Small intestine (tissue), 7 donors: ENCODE results near the gene NOC2L. TPM values are rescaled to one million over a fixed set of nuclear protein-coding genes. Genes with fewer than 3 reads are reported as not detected.

ENCODE experiments used
- DNase-seq, 2 donors: peaks; one replicate each; pipeline versions ENCODE4 v3.0.0 to v3.0.0-alpha.2; 2013
- FAIRE-seq: peaks from 2 replicates; lab custom pipeline; 2012; peaks lifted over from hg19 to GRCh38; lab: Jason Lieb, UNC
- H3K27ac ChIP-seq, 3 donors: one replicate each; pipeline ENCODE4 v1.5.1; 2013; ENCODE audit warnings: low read length in 2 of 3, mild to moderate bottlenecking in 2 of 3, control low read depth in 1 of 3, inconsistent platforms in 1 of 3, low read depth in 1 of 3, moderate library complexity in 1 of 3
- H3K27me3 ChIP-seq, 3 donors: one replicate each; pipeline ENCODE4 v1.6.1; 2013; ENCODE audit warnings: low read length in 3 of 3, inconsistent platforms in 1 of 3; ENCODE audit not compliant: control insufficient read depth in 3 of 3, insufficient read depth in 3 of 3
- H3K36me3 ChIP-seq, 3 donors: one replicate each; pipeline ENCODE4 v1.6.1; 2013; ENCODE audit warnings: low read length in 3 of 3, inconsistent platforms in 1 of 3, low read depth in 1 of 3, mild to moderate bottlenecking in 1 of 3, moderate library complexity in 1 of 3; ENCODE audit not compliant: control insufficient read depth in 3 of 3, insufficient read depth in 2 of 3
- H3K4me1 ChIP-seq, 3 donors: one replicate each; pipeline ENCODE4 v1.6.1; 2013; ENCODE audit warnings: low read length in 2 of 3, inconsistent platforms in 1 of 3, low read depth in 1 of 3, mild to moderate bottlenecking in 1 of 3, moderate library complexity in 1 of 3; ENCODE audit not compliant: control insufficient read depth in 3 of 3, insufficient read depth in 2 of 3
- H3K4me3 ChIP-seq, 3 donors: one replicate each; pipeline ENCODE4 v1.5.1; 2013; ENCODE audit warnings: low read length in 3 of 3, control low read depth in 1 of 3, inconsistent platforms in 1 of 3, low read depth in 1 of 3, mild to moderate bottlenecking in 1 of 3, moderate library complexity in 1 of 3
- H3K9me3 ChIP-seq, 2 donors: one replicate each; pipeline ENCODE4 v1.6.1; 2013; ENCODE audit warnings: low read depth in 1 of 2, low read length in 1 of 2; ENCODE audit not compliant: control insufficient read depth in 2 of 2, insufficient read depth in 1 of 2
- WGBS, 3 donors: extraction: QIAGEN DNeasy Blood & Tissue Kit; methylation state at CpG; one replicate each; pipeline ENCODE4 v1.1.7; 2013; 5-methylcytosine and 5-hydroxymethylcytosine counted together
- polyA plus RNA-seq, 4 donors: library from polyadenylated mRNA; stranded (reverse) in 3 of 4; unstranded in 1 of 4; fragments of 200-250 nt in 3 of 4; fragments of 120-200 nt in 1 of 4; gene quantifications; one replicate each; pipeline versions ENCODE4 v1.2.1 to v1.2.3, GENCODE V29; 2013
- donor health status: healthy with polysubstance abuse.
- donor health status: control.
- donor health status: control.
- donor health status: Bipolar disorder and iron deficiency.
- donor health status: healthy.

Gene NOC2L
- polyA plus RNA-seq, 4 donors, result 34.0 to 69.3 (median 45.4) TPM

DNA sequence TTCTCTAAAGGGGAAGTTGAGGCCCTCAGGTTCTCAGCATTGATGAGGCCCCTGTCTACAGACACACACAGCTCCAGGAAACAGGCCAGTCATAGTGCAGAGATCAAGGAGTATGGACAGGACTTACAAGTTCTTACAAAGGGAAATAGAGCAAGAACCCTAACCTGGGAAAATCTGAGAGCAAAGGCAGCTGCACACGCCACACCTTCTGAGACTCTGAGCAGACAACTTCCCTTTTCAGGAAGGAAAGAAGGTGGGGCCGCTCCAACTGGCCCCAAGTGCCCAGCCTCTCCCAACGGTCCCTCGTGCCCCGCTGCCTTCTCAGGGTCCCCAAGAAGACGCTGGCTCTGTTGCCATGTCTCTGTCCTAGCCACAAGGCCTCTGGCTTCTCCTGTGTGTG, 3.6 kb downstream of the NOC2L start:
- no peaks in the 10 kb centered on the region for H3K9me3 ChIP-seq
- FAIRE-seq, result no peak
- 77 to 89% (median 78%) methylated on average over 6 of the region's 6 CpGs for WGBS, 3 donors
- peaks cover 6 to 73% (median 19%) of the 10 kb centered on the region in 3 donors for H3K36me3 ChIP-seq
- H3K4me1 ChIP-seq, result peaks cover 2 to 9% (median 4%) of the 10 kb centered on the region in 3 donors
- no peak overlapping the region for H3K4me3 ChIP-seq
- DNase-seq, result no peak
- H3K27me3 ChIP-seq, result peaks cover 0 to 4% (median 0%) of the 10 kb centered on the region in 3 donors
- H3K27ac ChIP-seq, result no peak overlapping the region

DNA sequence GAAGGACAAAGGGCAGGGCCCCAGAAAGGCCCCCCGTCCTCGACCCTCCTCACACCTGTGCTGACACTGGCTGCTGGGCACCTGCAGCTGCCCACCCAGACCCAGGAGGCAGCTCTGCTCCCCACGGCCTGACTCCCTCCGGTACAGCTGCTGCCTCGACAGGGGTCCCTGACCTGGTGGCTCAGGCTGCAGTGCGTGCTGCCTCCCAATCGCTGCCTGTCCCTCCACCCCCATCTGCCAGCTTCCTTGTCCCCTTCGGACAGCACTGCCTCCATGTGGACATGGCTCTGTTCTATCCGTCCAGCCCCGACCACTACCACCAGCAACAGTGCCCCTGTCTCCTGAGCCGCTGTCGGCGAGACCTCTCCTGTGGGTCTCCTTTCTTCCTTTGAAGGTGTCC, 4.1 kb downstream of the NOC2L start:
- Histone ChIP-seq H3K27me3 (peaks cover 0 to under 1% (median 0%) of the 10 kb centered on the region in 3 donors), H3K9me3 (no peaks in the 10 kb centered on the region), H3K4me3 (no peak overlapping the region), H3K4me1 (peaks cover under 1 to 5% (median 4%) of the 10 kb centered on the region in 3 donors), H3K36me3 (peaks cover 6 to 78% (median 19%) of the 10 kb centered on the region in 3 donors), H3K27ac (no peak overlapping the region)
- DNase-seq (no peak), FAIRE-seq (no peak)
- WGBS, 3 donors, result 84 to 91% (median 90%) methylated on average over 13 of the region's 13 CpGs

DNA sequence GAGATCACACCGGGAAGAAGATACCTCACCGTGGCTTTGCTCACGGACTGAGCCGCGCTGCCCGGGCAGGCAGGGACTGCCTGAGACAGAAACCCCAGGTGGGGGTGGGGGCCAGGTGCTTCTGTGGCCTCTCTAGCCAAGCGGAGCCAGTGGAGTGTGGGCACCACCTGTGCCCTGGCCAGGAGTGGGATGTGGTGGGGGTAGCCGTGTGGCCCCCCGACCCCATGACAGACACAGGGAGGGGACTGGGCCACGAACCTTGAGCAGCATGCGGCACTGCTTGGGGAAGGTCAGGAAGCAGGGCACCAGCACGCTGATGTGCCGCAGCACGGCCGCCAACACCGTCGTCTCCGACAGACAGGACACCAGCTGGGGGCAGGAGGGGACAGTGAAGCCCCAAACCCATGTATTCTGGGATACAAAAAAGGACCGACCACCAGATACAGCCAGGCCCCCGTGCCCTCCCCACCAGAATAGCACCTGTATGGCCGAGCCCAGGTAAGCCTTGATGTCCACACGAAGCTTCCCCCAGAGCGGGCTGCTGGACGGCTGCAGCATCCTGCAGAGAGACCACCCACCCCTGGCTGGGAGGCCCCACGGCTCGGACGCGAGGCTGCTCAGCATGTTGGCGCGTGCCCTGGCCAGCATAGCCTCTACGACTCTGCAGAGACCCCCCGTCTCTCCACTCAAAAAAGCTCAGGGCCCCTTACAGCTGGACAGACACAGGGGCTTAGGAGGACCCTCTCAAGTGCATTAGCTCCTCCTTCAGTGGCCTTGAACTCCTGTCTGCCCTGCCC, 5.3 kb downstream of the NOC2L start:
- WGBS, 3 donors, result 91 to 93% (median 92%) methylated on average over 32 of the region's 32 CpGs
- peaks cover 6 to 90% (median 19%) of the 10 kb centered on the region in 3 donors for H3K36me3 ChIP-seq
- no peak for FAIRE-seq

DNA sequence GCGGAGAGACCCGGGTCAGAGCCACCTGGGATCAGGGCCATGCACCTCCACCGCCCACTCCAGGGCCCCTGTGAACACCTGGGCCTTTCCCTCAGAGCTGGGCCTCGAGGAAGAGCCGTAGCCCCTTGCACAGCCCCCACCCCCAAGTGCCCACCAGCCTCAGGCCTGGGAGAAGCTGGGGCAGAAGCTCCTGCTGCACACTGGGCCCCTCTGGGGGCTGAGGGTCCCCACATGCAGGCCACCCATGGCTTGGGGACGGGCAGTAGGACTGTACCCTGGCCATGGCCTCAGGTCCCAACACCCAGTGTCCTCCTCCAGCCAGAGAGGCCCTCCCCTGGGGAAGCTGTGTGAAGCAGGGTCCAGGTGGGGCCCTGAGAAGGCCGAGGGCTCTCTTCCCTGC, 6.5 kb downstream of the NOC2L start:
- Histone ChIP-seq H3K4me3 (no peak overlapping the region), H3K27me3 (no peaks in the 10 kb centered on the region), H3K4me1 (peaks cover 0 to 2% (median 2%) of the 10 kb centered on the region in 3 donors), H3K27ac (no peak overlapping the region), H3K9me3 (no peaks in the 10 kb centered on the region), H3K36me3 (peaks cover 6 to 100% (median 23%) of the 10 kb centered on the region in 3 donors)
- FAIRE-seq (no peak), DNase-seq (no peak)
- 81 to 85% (median 84%) methylated on average over 6 to 7 of the region's 7 CpGs for WGBS, 3 donors

More for the DNA sequence above, 5.3 kb downstream of the NOC2L start:
- no peak for DNase-seq
- Histone ChIP-seq H3K4me1 (peaks cover 0 to 5% (median 4%) of the 10 kb centered on the region in 3 donors), H3K27ac (no peak overlapping the region), H3K9me3 (no peaks in the 10 kb centered on the region), H3K27me3 (no peaks in the 10 kb centered on the region), H3K4me3 (no peak overlapping the region)

DNA sequence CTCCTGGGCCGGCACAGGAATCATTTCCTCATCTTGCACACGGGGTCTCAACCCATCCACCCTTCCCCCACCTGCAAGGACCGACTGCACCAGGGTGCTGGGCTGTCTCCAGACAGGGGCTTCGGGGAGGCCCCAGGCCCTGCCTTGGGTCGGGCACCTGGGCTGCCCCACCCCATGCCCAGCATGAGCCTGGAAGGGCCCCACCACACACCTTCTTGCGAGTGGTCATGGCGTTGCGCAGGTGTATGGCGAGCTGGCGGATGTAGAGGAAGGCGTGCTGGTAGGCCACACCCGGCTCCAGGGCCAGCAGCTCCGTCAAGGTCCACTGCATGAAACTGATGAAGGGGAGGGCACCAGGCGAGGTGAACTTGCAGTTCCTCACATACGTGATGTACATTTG, 6.9 kb downstream of the NOC2L start:
- FAIRE-seq (no peak), DNase-seq (no peak)
- Histone ChIP-seq H3K36me3 (peaks cover 6 to 100% (median 26%) of the 10 kb centered on the region in 3 donors), H3K4me3 (no peak overlapping the region), H3K4me1 (no peaks in the 10 kb centered on the region), H3K9me3 (no peaks in the 10 kb centered on the region), H3K27me3 (no peaks in the 10 kb centered on the region), H3K27ac (no peak overlapping the region)
- WGBS, 3 donors, result 90 to 93% (median 93%) methylated on average over 13 to 15 of the region's 15 CpGs

DNA sequence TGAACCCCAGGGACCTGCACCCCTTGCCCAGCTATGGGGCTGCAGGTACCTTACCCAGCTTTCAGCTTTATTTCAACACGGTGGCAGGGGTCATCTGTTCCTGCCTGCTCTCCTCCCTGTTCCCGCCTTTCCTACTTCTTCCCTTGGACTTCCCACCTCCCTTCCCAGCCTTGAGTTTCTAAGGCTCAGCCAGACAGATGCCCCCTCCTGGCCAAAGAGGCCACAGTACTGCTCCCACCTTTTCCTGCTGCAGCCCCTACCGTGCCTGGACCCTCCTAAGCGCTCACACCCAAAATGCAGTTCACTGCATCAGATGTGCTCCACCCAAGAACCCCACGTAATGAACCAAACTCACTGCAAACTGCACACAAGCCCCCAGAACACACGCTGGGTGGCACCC, 7.7 kb downstream of the NOC2L start:
- Histone ChIP-seq H3K36me3 (peaks cover 5 to 100% (median 26%) of the 10 kb centered on the region in 3 donors), H3K9me3 (no peaks in the 10 kb centered on the region), H3K4me3 (no peak overlapping the region), H3K27ac (no peak overlapping the region), H3K4me1 (no peaks in the 10 kb centered on the region), H3K27me3 (no peaks in the 10 kb centered on the region)
- DNase-seq, result no peak
- no peak for FAIRE-seq
- WGBS, 3 donors, result 79 to 85% (median 82%) methylated on average over 6 of the region's 6 CpGs

DNA sequence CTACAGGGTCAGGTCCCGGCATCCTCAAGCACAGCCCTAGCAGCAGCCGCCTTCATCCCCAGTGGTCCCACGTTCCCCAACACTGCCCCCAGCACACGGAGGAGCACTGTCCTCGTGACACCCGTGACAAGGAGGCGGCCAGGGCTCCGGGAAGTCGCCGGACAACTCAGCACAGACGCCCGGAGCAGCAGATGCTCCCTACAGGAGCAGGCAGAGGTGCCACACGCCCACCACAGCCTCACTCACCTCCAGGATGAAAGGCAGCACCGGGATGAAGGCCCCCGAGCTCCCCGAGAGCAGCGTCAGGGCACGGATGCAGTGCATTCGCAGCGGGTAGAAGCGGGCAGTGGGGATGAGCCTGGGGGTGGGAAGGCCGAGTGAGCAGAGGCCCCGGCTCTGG, 8.2 kb downstream of the NOC2L start:
- Histone ChIP-seq H3K27me3 (no peaks in the 10 kb centered on the region), H3K36me3 (peaks cover 5 to 100% (median 23%) of the 10 kb centered on the region in 3 donors), H3K4me1 (no peaks in the 10 kb centered on the region), H3K9me3 (no peaks in the 10 kb centered on the region), H3K4me3 (no peak overlapping the region), H3K27ac (no peak overlapping the region)
- FAIRE-seq, result no peak
- no peak for DNase-seq
- 92 to 98% (median 96%) methylated on average over 22 to 23 of the region's 23 CpGs for WGBS, 3 donors

DNA sequence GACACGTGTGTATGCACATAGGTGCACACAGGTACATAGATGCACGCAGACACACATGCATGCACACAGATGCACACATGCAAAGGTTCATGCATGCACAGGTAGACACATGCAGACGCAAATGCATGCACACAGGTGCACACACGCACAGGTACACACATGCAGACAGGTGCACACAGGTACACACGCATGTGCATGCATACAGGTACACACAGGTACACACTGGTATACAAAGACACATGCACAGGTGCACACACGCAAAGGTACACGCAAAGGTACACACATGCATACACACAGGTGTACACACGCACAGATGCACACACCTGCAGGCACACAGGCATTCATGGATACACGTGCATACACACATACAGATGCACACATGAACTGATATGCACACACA, 8.8 kb downstream of the NOC2L start:
- Histone ChIP-seq H3K27me3 (no peaks in the 10 kb centered on the region), H3K9me3 (no peaks in the 10 kb centered on the region), H3K36me3 (peaks cover 5 to 100% (median 22%) of the 10 kb centered on the region in 3 donors), H3K4me3 (no peak overlapping the region), H3K27ac (no peak overlapping the region), H3K4me1 (no peaks in the 10 kb centered on the region)
- no peak for DNase-seq
- WGBS, 3 donors, result 82 to 94% (median 93%) methylated on average over 9 of the region's 9 CpGs
- FAIRE-seq, result no peak
